Right forelimb (tissue), 1 donor: ENCODE results near the gene BCCIP.

Experiments
- DNase-seq: peaks from one replicate; pipeline ENCODE4 v3.0.0-alpha.2; 2018

Gene BCCIP

DNA sequence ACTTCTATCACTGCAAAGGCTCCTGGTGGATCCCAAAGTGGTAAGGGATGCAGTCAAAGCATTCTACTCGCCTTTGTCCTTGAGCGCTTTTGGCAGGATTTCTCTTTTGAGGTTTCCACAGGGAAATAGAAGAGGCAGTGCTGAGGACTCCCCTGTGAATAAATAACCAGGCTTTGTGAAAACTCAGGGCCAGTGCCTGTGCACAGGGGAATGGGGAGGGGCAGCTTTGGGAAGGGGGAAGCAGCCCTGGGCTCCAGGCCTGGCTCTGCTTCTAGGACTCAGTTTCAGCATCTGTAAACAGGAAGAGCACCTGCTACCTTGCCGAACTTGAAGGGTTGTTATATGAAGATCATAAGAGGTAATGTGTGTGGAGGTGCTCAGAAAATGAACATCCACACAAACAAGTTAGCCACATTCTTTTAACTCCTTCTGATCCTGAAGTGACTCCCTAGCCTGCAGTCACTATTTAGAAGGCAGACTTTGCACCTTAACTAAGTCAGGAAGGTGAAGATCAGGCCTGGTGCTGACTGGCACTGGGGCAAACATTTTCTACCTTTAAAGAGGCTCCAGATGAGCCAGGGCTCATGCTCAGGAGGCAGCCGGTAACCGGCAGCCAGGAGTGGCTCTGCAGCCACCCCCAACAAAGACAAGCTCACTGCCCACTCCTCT is 25.2 kb upstream of the BCCIP start:
- no peak for DNase-seq

DNA sequence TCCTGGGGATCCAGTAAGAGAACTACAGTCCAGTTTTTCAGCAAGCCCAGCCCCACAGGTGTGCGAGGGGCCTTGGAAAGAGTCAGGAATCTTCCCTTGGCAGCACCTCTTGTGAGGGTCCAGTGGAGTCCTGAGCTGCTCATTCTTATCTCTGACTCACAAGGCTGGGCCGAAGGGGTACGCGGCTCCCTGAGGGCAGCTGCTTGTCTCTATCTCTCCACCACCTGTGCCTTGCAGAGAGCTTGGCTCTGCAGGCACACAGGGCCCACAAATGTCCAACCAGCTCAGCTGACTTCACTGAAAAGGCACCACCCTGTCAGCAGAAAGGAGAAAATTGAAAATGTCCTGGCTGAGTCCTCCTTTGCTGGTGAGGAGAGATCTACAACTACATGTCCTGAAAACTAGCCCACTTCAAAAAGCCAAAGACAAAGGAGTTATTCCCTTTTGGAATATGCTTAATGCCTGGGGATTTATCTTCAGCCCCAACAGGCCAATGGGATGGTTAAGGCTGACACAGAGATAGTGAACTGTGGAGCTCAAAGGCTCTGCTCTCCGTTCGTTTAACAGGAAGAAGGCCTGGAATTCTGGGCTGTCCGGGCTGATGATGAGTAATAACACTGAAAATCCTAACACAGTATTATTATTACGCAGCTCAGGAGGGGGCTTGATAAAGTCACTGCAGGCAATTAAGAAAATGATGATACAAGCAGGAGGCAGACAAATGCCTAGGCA is 23.7 kb upstream of the BCCIP start:
- no peak for DNase-seq

DNA sequence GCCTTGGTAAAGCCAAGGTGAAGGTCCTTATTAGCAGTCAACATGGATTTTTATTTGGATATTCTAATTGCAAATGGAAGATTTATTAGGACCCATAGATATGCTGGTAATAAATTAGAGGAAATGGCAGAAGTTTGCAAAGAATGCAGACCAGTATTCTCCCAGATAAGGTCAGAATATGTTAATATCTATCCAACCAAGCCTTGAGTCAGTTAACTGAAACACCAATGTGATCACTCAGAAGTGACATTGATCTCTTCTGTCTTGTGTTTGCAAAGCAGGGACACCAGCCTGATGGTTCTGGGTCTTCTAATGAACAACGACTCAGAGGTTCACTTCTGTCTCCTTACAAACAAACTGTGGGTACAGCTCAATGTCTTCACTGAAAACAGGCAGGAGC is 21.8 kb upstream of the BCCIP start:
- DNase-seq, result no peak

DNA sequence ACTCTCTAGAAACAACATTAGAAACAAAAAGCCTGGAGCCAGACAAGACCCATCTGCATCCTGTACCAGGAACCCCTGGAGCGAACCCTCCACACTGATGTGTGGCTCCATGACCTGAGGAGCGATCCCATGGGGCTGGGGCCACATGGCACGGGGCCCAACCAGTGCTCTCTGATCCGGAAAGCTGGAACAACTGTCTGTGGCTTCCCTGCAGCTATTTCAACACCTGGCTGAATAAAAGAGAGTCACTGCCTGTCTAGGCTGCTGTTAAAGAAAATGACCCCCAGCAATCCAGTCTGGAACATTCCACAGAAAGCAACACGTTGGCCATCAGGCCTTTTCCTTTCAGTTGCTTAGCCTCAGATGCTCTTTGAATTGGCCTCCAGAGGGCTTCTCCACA is 21.2 kb upstream of the BCCIP start:
- DNase-seq, result no peak

DNA sequence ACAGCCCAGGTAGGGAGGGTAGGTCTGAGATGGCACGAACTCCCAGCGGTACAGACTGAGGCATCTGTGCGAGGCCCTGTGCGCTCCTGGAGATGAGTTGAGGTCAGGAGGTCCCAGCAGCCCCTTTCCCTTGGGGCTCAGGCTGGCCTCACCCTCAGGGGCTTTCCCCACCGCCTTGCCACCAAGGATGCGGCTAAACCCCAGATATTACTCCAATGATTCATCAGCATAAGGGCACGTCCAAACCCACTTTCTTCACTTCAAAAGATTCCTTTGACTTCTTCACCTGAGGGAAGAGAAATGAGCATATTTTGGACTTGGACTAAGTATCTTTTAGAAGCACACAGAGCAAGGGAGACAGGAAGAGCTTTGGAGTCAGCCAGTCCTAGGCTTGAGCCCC is 20.6 kb upstream of the BCCIP start:
- DNase-seq, result no peak

DNA sequence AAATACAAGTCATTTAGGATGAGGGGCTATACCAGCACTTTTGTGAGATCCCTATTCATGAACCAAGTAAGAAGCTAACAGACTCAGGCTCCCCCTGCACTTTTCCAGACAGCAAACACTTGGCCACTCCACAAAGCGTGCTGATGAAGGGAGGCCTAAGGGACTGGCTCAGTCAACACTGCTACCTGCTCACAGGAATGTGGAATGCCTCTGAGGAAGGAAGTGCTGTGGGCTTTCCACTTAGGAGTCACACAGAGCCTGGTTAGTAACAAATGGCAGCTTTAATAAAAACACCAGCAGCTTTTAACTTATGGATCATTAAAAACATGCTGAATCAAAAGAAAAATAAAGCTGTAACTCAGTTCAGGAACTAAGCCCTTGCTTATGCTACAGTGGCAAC is 15.3 kb upstream of the BCCIP start:
- no peak for DNase-seq

DNA sequence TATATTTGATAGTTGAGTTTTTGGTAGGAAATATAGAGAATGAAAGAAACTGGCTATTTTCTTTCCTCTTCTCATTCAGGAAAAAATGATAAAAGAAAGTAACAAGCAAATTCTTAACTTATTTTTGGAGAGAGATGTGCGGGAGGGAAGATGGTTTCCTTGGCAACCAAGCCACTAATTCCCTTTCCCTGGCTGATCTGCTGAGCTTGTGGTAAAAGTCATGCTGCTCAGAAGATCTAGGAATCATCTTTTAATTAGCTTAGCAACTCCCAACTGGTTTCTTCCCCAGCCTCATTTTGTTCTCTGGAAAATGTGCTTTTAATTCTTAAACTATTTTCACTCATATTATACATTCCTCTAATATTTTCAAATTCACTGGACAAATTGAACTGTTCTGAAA is 12.1 kb upstream of the BCCIP start:
- DNase-seq, result no peak

DNA sequence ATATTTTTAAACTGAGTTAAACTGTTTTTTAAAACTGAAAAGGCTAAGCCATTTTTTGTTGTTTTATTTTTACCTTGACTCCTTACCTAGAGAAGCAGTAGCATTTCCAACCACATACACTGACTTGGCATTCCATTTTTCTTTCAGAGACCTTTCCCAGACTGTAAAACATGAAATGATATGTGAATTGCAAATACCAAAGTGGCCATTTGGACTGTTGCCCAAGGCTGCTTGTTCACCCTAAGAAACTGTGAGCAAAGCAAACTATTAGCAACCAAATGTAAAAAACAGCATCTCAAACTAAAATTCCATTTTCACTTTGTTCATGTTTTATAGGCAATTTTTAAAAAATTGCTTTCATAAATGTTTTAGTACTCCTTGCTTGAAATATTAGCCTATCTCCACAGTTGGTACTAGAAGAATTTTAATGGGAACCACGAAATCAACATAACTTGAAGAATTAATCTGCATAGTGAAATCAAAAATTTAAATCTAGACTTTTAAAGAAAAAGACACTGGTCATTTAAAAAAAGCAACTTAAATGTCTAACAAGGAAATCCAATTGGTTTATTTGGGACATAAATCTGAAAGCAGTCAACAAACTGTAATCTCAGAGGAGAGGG is 11.1 kb upstream of the BCCIP start:
- DNase-seq, result no peak

DNA sequence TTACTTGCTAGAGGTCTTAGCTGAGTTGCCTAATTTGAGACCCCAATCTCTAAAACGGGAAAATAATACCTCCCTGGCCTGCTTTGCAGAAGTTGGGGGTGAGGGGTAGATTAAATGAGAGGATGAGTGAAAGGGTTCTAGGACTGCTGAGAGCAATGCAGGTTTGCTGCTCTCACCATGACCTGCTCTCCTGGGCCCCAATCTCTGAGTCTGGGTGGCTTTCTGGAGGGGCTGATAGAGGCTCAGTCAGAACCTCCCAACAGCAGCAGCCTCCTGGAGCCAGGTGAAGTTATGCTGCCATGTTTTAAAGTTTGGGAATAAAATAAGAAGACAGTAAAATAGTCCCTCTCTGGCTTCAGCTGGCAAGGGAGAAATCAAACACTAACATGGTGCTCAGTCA is 7.6 kb upstream of the BCCIP start:
- no peak for DNase-seq

DNA sequence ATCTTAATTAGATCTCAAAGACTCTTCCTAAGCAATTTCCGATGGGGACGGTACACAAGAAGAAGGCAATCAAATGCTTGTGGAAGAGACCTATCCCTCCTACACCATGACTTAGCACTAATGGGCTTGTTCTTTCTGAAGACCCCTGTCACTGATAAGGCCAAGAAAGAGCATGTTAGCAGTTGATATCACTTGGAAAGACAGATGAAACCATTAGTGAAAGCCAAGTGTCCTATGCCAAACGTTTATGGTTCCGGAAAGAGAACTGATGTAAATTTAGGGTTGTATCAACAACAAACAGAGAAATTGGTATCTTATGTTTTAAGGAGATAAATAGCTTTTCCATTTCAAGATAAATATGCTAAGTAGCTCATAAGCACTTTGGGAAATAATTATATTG is 6.8 kb upstream of the BCCIP start:
- DNase-seq, result no peak

DNA sequence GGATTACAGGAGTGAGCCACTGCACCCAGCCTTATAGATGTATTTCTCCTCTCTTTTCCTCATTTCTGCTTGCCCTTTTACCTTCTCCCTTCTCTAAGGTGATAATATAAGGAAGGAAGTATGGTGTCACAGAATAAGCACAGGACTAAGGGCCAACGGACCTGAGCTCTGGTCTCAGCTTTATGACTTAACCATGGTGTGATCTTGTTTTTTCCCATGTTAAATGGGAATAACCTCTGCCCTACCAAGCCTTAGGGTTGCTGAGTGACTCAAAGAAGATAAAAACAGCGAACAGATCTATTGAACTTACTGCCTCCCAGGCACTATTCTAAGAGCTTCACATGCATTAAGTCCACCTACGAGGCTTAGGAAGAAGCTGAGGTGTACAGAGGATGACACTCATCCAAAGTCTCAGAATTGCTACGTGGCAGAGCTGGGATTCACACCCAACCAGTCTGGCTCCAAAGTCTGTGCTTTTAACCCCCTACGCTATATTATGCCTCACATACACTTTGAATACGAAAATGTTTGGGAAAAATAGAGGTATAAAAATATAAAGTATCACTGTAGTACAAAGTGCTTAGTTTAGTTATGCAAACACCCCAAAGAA is 5.9 kb upstream of the BCCIP start:
- no peak for DNase-seq

DNA sequence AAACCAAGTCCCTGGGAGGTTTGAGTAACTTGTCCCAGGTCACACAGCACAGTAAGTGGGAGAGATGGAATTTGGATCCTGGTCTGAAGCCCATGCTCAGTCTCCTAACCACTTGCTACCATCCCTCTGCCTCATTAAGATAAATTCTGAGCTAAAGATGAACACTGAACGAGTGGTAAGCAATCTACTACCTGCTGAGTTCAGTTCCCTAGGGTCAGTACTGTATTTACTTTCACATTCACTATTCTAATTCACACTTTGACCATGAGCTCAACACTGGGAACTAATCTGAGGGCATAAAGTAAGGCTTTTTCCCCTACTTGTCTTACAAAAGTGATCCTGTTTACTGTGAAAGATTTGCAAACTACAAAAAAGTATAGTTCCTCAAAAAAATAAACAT is 2.6 kb upstream of the BCCIP start:
- no peak for DNase-seq

DNA sequence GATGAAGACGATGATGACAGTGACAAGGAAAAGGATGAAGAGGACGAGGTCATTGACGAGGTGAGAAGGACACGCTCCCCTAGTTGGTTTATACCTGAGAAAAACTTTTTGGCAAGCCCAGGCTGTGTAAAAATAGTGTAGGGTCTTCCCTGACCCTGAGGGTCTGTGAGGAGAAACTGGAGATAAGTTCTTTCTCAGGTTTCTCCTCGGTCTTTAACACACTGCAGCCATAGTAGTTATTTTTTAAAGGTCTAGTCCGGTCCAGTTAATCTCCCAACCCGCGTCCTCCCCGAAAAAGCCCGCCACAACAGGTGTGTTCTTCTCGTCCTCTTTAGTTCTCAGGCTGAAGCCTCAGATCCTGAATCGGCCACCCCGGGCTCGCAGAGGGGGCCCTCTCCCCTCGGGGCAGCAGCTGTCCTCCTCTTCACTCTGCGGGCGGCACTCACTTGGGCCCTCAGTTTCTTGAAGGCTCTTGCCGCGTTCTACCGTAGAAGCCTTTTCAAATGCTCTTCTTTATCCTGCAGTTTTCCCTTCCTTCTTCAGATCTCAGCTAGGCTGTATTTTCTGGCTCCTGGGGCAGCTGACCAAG is 411 bp downstream of the BCCIP start:
- no peak for DNase-seq

DNA sequence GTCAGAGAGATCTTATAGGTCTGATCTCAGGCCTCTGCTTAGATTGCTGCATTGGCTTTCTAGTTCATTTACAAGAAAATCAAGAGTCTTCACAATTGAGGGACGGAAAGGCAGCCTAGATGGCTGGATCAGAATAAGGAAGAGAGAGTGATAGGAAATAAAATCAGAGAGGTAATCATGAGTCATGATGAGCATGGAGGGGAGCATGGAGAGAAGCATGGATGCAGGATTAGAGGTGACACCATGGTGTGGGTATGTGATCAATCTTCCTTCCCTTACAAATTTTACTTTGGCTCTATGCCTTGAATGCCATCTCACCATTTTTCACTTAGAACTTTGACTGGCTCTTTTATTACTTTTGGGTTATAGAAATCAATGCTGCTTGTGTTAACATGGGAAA is 1.4 kb downstream of the BCCIP start:
- no peak for DNase-seq

DNA sequence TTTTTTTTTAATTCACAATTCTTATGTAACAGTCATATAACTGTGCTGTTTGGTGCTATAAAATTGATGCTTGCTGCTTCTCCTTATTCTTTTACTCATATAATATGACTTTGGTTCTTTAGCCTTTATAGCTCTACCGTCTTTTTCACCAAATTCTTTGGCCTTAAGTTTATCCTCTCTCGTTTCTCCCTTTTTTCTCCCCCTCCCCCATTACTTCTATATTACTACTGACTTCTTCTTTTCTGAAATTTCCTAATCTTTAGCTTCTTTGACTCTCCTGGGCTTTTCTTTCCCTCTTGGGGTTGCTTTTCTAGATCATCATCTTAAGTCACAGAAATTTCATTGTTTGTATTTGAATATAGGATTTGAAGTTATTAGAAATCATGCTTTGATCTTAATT is 3.8 kb downstream of the BCCIP start:
- no peak for DNase-seq

DNA sequence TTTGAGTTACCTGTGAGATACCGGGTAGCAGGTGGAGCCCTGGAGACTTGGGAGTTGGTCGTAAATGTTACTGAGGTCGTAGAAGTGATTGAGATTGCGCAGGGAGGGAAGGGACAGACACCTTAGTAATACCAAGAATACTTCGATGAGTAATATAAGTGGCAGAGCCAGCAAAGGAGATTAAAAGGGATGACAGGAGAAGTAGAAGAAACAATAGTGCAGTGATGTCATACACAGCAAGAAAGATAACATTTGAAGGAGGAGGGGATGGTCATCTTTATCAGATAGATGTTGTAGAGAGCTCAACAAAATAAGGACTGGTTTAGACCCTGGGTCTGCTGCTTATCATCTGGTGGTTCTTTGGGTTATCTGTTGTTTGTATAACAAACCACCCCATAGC is 5.0 kb downstream of the BCCIP start:
- no peak for DNase-seq

DNA sequence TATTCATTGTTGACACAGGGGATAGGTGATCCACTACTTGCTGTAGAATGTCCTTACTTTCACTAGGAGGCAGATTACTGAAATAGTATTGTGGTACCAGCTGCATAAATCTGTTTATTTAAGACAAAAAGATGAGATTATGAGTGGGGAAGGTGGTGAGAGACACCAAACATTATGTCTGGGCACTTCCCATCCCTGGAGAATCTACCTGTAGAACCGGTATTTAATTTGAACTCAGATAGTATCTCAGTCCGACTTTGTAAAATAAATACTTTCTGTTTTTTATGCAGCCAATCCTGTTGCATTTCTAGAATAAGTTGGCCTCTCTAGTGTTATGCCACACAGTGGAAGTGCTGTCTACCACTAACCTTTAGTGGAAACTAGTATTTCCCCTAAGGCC is 13.4 kb downstream of the BCCIP start:
- no peak for DNase-seq

DNA sequence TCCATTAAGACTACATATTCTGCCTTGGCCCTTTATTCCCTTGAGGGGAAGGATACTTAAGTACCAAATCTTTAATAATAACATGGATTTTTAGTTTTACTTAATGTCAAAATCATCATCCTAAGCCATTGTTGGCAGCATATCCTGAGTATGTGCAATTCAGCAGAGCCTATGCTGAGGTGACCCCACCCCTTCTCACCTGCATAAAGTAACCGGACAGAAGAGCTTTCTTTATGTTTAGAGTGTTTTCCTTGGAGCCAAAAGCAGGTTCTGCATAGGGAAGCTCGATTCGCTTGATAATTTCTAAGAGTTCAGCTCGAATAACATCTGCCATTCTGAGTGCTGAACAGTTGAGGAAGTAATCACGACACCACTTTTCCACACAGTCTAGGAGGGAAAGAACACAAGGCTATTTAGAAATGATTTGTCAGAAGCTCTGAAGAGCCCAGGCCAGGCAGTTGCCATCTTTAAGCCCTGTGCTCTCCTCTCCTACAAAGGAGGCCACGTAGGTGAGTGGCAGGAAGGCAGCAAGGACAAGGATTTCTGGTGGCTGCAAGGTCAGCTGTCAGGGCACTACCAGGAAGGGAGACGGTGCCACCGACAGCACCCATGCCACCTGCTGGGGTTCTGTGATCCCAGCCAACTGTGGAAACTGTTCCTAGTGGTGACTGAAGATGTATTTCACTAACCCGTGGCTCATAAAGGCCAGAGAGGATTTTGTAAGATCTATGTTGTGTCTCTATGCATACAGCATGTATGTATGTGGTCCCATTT is 15.6 kb downstream of the BCCIP start:
- no peak for DNase-seq

DNA sequence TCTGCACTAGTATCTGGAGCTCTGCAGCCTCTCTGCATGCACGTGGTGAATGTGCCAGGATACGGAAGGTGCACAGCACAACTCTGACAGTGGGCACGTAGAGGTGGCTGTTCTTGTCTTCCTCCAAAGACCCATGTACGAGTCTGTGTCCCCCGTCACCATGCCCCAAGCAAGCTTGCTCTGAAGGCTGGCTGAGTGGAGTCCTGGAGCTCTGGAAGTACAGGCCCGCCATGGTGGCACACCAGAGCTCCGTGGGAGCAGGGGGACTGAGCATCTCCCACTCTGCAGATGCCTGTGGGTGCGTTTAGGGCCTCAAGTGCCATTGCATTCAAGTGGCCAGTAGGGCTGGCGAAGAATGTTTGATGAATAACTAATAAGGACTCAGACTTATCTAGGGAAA is 17.1 kb downstream of the BCCIP start:
- no peak for DNase-seq

DNA sequence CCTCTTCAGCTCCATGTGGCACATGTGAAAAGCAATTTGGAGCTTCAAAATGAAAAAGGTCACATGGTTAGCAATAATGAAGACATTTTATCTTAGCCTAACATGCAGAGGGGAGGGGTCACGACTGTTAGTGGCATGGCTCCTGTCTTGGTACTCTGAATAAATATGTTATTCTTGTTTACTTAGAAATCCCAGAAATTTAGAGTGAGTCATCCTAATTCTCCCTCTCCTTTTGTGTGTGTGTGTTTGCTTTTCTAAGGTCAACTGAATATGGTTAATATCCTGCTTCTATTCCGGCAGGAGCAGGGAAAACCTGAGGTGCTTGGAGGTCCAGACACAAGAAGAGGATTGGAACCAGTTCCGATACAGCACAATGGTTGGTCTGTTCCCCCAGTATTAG is 17.6 kb downstream of the BCCIP start:
- no peak for DNase-seq

DNA sequence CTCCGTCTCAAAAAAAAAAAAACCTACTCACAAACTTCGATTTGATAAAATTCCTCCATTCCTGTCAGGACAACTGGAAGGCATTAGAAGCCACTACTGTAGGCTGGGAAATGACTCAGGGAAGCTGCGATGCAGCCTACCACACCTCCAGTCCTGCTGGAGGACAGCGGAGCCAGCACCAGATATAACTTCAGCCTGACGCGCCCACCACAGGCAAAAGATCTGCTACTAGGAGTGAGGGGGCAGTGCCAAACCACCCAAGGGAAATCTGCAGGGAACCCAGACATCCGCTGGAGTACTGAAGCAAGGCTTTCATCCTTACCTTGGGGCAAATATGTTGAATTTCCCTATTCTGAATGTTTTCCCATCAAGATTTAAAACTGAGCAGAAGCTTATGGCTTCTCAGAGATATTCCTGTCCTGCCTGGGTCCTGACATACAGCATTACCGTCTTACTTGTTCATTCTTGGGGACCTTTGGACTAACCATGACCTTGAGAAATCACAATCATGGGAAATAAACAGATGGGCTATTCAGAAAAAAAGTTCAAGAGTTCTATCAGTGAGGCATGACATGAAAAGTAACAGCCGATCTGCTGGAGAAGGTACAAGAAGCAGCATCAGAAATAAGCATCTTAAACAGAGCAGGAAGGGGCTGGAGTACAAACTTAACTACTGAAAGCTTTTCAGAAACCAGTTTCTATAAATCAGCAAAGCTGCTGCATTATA is 20.4 kb downstream of the BCCIP start:
- DNase-seq, result no peak

DNA sequence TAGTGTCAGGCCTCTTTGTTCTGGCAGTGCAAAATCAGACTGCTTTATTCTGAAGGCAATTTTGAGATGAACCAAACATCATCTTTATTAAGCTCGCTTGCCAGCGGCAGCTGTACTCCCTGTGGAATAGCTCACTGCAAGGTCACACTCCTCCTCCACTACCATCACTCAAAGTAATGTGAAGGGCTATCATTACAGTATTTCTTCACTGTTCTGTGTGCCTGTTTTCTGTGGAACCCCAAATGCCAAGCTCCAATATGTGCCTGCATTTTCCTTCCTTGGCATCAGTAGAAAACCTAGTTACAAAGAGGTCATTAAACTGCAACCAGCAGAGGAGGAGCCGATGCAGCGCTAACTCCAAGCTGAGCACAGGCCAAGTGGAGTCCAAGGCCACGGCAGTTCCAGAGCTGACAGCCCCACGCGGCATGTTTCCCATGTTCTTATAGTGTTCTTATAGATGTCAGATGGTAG is 21.4 kb downstream of the BCCIP start:
- DNase-seq, result peak; percentile 46
